ENCODE measurements around the gene ANKRD53.
"Not testable (repeated sequence)": the region's sequence is repeated elsewhere in the genome, so short reads cannot be mapped to it uniquely, and the experiment has no call there.

ANKRD53 gene

DNA sequence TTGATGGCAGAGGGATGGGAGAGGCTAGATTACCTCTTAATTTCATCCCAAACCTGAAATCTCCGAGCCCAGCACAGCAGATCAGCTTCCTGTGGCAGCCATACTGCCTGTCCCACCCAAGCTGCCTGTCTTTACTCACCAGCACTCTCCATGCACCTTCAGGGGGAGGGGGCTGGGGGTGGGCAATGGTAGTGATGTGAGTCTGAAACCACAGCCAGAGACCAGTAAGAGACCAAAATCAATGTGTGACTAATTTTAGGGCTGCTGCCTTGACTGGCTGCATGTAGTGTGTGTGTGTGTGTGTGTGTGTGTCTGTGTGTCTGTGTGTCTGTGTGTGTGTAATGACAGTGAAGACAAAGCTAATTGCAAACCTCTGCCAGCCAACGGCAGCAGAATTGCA, 27.9 kb downstream of the ANKRD53 start:
- no peak for DNase-seq (ENCODE audit: low read depth in 2 of 2)

DNA sequence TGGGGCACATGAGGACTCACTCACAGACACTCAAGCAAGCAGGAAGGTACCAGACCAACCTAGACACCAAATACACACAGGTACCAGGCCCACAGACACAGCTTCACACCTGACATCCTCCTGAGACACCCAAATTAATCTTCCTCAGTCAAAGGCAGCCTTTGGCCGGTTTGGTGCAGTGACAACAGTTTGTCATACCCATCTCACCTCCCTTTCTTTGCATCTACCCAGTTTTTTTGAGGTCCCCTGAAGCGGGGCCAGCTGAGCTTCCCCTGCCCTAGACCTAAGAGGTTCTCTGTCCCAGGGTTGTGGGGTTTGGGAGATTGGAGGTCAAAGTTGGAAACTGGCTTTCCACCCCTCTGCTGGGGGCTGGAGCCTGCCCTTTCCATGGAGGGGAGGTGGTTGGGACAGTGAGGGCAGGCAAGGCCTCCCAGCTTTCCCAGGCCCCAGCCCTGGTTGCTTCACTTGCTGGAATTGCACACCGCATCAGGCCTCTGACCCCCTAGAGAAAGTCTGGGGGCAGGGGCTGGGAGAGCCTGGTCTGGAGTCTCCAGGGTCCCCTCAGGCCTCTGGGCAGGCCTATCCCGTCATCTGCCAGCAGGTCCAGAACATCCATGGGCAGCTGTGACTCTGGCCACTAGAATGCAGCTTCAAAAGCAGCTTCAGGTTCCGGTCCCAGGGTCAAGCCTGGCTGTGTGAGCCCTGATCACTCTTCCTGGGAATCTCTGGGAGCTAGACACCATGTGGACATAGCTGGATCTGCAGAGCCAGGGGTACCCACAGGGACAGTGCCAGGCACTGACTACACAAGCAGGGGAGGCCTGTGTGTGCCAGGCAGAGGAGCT, 28.7 kb downstream of the ANKRD53 start:
- no peak for DNase-seq (ENCODE audit: low read depth in 2 of 2)

DNA sequence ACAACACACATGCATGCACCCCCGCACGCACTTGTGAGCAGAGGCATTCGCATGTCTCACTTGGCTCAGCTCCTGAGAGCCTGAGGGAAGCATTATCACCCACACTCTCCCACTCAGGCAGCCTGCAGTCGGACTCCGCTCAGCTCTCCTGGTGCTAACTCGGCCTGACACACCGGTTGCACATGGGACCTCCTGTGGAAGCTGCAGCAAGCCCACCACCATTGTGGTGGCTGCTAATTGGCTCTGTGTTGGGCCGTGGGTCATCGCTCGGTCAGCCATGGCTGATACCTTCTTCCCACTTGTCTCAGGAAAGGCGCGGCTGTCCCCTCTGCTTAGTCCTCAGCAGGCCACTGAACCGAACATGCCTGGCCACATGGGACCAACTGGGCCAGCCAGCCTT, 29.9 kb downstream of the ANKRD53 start:
- no peak for DNase-seq (ENCODE audit: low read depth in 2 of 2)

DNA sequence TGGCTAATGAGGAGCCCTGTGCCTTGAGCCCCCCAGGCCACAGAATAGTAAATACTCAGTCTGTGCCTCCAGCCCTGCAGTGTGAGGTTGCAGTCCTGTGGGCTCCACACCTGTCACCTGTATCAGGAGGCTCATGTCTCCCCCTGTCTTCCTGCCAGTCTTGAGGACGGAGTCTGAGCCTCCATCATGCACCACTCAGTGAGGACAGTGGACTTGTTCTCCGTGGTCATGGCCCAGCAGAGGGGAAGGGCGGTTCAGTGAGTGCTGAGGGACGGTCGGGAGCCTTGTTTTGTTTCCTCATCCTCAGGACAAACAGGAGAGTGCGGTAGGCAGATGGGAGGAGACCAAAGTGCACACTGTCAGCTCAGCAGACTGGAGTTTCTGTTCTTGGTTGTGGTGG, 33.4 kb downstream of the ANKRD53 start:
- DNase-seq (ENCODE audit: low read depth in 2 of 2): not testable (repeated sequence)

DNA sequence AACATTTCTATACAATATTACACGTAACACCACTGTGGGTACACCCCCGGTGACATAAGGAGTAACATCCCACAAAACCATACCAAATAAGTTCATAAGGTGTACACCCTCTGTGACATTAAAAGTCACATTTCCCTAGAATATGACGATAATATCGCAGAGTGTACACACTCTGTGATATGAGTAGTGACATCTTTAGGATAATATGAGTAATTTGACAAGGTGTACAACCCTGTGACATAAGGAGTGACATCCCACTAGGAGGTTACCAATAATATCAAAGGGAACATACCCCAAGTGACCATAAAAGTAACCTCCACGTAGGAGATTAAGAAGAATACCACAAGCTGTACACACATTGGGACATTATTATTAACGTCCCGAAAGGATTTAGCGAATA, 40.2 kb downstream of the ANKRD53 start:
- no peak for DNase-seq (ENCODE audit: low read depth in 2 of 2)

DNA sequence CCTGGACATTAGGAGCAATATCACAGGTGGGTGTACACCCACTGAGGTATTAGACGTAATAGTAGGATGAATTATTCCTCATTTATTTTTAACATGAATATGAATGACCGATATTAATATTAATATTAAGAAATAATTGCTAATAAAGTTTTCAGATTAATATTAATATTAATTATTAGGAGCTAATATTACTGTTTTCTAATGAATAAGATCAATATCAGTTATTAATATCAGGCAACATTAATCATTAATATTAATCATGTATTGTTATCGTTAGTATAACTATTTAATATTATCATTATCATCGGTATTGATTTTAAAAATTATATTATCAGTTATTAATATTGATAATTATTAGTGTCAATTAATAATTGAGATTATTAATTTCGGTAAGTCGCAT, 41.6 kb downstream of the ANKRD53 start:
- DNase-seq (ENCODE audit: low read depth in 2 of 2): not testable (repeated sequence)

DNA sequence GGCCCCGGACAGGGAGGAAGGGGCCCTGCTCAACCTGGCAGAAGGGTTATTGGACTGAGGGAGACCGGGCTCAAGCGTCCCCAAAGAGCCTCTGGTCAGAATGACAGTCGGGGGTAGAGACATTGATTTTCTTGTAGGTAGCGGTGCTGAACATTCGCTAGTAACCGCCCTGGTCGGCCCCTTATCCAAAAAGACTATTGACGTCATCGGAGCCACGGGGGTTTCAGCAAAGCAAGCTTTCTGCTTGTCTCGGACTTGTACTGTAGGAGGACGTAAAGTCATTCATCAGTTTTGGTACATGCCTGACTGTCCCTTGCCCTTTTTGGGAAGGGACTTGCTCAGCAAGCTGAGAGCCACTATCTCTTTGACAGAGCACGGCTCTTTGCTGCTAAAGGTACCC, 43.0 kb downstream of the ANKRD53 start:
- not testable (repeated sequence) for DNase-seq (ENCODE audit: low read depth in 2 of 2)

DNA sequence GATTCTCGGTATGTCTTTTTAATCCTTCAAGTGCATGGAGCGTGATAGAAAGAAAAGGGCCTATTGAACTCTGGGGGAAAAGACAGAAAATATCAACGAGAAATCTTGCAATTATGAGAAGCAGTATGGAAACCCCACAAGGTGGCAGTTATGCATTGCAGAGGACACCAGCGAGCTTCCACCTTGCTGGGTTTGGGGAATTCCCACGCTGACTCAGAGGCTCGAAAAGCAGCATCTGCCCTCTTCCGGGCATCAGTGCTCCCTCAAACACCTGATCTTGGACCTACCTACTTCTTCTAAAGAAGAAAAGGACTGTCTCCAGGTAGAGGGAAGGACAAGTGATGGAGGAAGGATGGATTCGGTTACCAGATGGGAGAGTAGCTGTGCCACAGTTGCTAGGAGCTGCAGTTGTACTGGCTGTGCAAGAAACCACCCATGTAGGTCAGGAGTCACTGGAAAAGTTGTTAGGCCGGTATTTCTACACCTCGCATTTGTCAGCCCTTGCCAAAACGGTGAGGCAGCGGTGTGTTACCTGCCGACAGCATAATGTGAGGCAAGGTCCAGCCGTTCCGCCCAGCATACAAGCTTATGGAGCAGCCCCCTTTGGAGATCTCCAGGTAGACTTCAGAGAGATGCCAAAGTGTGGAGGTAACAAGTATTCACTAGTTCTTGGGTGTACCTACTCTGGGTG, 45.3 kb downstream of the ANKRD53 start:
- peak; percentile 59 to 63 for DNase-seq (ENCODE audit: low read depth in 2 of 2)

Data from stimulated activated CD4-positive, alpha-beta T cell treated with anti-CD3 and anti-CD28 coated beads, Interleukin-1b, Interleukin-23, amount 100 ng/mL, for 4 hours (primary cell).